ENCODE data around the gene DHRS3. TPM values are rescaled to one million over a fixed set of nuclear protein-coding genes. Genes with fewer than 3 reads are reported as not detected.

The DHRS3 gene
- total RNA-seq (2022; extraction: Qiagen RNA extraction), result 40.3 to 55.0 TPM (median 49.1 TPM) in 5 replicates

GRCh38 chr1:12617901-12618660 is at the start of gene DHRS3:
Gene DHRS3 (minus strand): TSS chr1:12618210. CDS start chr1:12617348, 862 bp downstream.

GRCh38 chr1:12643785-12644184 is 25.8 kb upstream of the DHRS3 start, which contains the start of gene AADACL4:
Gene AADACL4 (plus strand): TSS chr1:12644085. CDS start chr1:12644547, 462 bp downstream.

Other genes with a start within 250 kb of the DHRS3 start
- not detected in 5 replicates for gene AADACL4, start 25.9 kb upstream of the DHRS3 start, total RNA-seq (2022; extraction: Qiagen RNA extraction)
- not detected in 5 replicates for gene AADACL3, start 97.9 kb upstream of the DHRS3 start, total RNA-seq (2022; extraction: Qiagen RNA extraction)
- not detected in 5 replicates for gene CFAP107, start 128.0 kb upstream of the DHRS3 start, total RNA-seq (2022; extraction: Qiagen RNA extraction)
- gene PRAMEF12, start 155.5 kb upstream of the DHRS3 start, total RNA-seq (2022; extraction: Qiagen RNA extraction), result not detected in 5 replicates
- gene PRAMEF1, start 173.2 kb upstream of the DHRS3 start, total RNA-seq (2022; extraction: Qiagen RNA extraction), result not detected in 5 replicates
- not detected in 5 replicates for gene PRAMEF11, start 213.2 kb upstream of the DHRS3 start, total RNA-seq (2022; extraction: Qiagen RNA extraction)
- gene HNRNPCL1, start 230.5 kb upstream of the DHRS3 start, total RNA-seq (2022; extraction: Qiagen RNA extraction), result not detected in 5 replicates
- 0.09 TPM in 1 of 5 replicates, not detected in the others for gene PRAMEF2, start 238.9 kb upstream of the DHRS3 start, total RNA-seq (2022; extraction: Qiagen RNA extraction)

Data from A549 treated with Mapracorat at 1 μM for 4 hours (cell line).